Psoas muscle (tissue), 8 donors: ENCODE data around the gene SUCO. TPM values are rescaled to one million over a fixed set of nuclear protein-coding genes. Genes with fewer than 3 reads are reported as not detected.
"Not testable (repeated sequence)": the region's sequence is repeated elsewhere in the genome, so short reads cannot be mapped to it uniquely, and the experiment has no call there.

Experiments
- ATAC-seq, 4 donors: fragments of 200-7000 bp; cut with Tn5 transposase; one replicate each; pipeline ENCODE4 v1.9.1; 2020; ENCODE audit warnings: moderate library complexity in 3 of 4, mild to moderate bottlenecking in 2 of 4
- DNase-seq, 2 donors: peaks; one replicate each; pipeline ENCODE4 v3.0.0-alpha.2; 2020
- H3K27ac ChIP-seq: fragments of 200-600 bp; one replicate; pipeline ENCODE4 v1.8.0; 2022
- H3K27me3 ChIP-seq, 3 donors: fragments of 200-600 bp in 1 of 3; one replicate each; pipeline versions ENCODE4 v1.6.1 to v1.8.0; 2013 to 2022; ENCODE audit warnings: low read length in 2 of 3, mild to moderate bottlenecking in 2 of 3, moderate library complexity in 1 of 3; ENCODE audit not compliant: insufficient read depth in 3 of 3
- H3K36me3 ChIP-seq, 2 donors: fragments of 200-600 bp in 1 of 2; one replicate each; pipeline versions ENCODE4 v1.6.1 to v1.8.0; 2013 to 2022; ENCODE audit warnings: low read depth in 1 of 2, mild to moderate bottlenecking in 1 of 2, moderate library complexity in 1 of 2; ENCODE audit not compliant: insufficient read depth in 1 of 2
- H3K4me1 ChIP-seq: fragments of 200-600 bp; one replicate; pipeline ENCODE4 v1.8.0; 2022
- H3K4me3 ChIP-seq: fragments of 200-600 bp; one replicate; pipeline ENCODE4 v1.8.0; 2022; ENCODE audit warnings: mild to moderate bottlenecking
- H3K9me3 ChIP-seq: fragments of 200-600 bp; one replicate; pipeline ENCODE4 v1.8.0; 2022
- CTCF ChIP-seq: fragments of 200-600 bp; IDR thresholded peaks from one replicate; pipeline ENCODE4 v1.8.0; 2022; ENCODE audit warnings: antibody characterized with exemption
- WGBS, 3 donors: extraction: QIAGEN DNeasy Blood & Tissue Kit; methylation state at CpG; one replicate each; pipeline versions ENCODE4 v1.1.6 to v1.1.7; 2013; 5-methylcytosine and 5-hydroxymethylcytosine counted together
- intact Hi-C, 2 donors: fragments of 100-400 bp; cut with DNase I; formaldehyde crosslinking; loops; one replicate each; pipeline versions ENCODE4 v1.11.0 to v1.14.2; 2022
- polyA plus RNA-seq, 3 donors: library from polyadenylated mRNA; stranded (reverse); fragments of 200-250 nt; gene quantifications; one replicate each; pipeline ENCODE4 v1.2.3, GENCODE V29; 2013
- total RNA-seq, 4 donors: library from RNA; stranded (reverse); fragmentation: NEBNext Ultra II Directional in 2 of 4; extraction: Animal tissue kit (Norgen Biotek cat#: 25700) in 2 of 4; gene quantifications; one replicate each; pipeline versions ENCODE4 v1.2.1 to v1.2.4, GENCODE V29; 2021 to 2023
- donor health status: healthy with polysubstance abuse.
- donor health status: DM: no; HTN: no; CAD: no; lungs with moderate emphysema.
- donor health status: Bipolar disorder and iron deficiency.
- donor health status: healthy.
- donor health status: DM: yes; HTN: yes; CAD: no.
- donor health status: DM: no; HTN: no; CAD: no.
- donor health status: DM: no; HTN: no; CAD: no.
- donor health status: DM: yes; HTN: yes; CAD: no.

The SUCO gene
- total and polyA plus RNA-seq, 7 donors, result 2.6 to 8.2 (median 6.2) TPM

DNA sequence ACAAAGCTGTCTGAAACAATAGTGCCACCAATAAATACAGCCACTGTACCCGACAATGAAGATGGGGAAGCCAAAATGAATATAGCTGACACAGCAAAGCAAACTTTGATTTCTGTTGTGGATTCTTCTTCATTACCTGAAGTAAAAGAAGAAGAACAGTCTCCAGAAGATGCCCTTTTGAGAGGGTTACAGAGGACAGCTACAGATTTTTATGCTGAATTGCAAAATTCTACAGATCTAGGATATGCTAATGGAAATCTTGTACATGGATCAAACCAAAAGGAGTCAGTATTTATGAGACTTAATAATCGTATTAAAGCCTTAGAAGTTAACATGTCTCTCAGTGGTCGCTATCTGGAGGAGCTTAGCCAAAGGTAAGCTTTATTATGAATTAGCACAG is 56.6 kb downstream of the SUCO start:
- TF ChIP-seq CTCF, result no peak
- Histone ChIP-seq H3K9me3 (no peaks in the 10 kb centered on the region), H3K4me3 (no peak overlapping the region), H3K27ac (no peak overlapping the region), H3K36me3 (peaks cover 8 to 54% of the 10 kb centered on the region in 2 donors), H3K27me3 (no peaks in the 10 kb centered on the region), H3K4me1 (no peaks in the 10 kb centered on the region)
- intact Hi-C loops, result no loop called here
- DNase-seq (no peak), ATAC-seq (no peak)
- 94 to 97% (median 96%) methylated on average over 3 of the region's 3 CpGs for WGBS, 3 donors

GRCh38 chr1:172591429-172591828 is 58.5 kb downstream of the SUCO start:
- intact Hi-C loops, H3K9me3 ChIP-seq, ATAC-seq, H3K27me3 ChIP-seq, H3K27ac ChIP-seq, H3K4me1 ChIP-seq, DNase-seq, H3K4me3 ChIP-seq: not testable (repeated sequence)
- peaks cover 9 to 62% of the 10 kb centered on the region in 2 donors for H3K36me3 ChIP-seq
- WGBS, 3 donors, result no CpG with 5 or more reads among the region's 1 CpG

GRCh38 chr1:172595066-172595465 is 62.1 kb downstream of the SUCO start:
- H3K27ac ChIP-seq, ATAC-seq, H3K27me3 ChIP-seq, DNase-seq, H3K4me1 ChIP-seq, H3K9me3 ChIP-seq, H3K4me3 ChIP-seq, intact Hi-C loops: not testable (repeated sequence)
- 94 to 98% (median 98%) methylated on average over 4 of the region's 4 CpGs for WGBS, 3 donors
- H3K36me3 ChIP-seq, result peaks cover 8 to 58% of the 10 kb centered on the region in 2 donors

DNA sequence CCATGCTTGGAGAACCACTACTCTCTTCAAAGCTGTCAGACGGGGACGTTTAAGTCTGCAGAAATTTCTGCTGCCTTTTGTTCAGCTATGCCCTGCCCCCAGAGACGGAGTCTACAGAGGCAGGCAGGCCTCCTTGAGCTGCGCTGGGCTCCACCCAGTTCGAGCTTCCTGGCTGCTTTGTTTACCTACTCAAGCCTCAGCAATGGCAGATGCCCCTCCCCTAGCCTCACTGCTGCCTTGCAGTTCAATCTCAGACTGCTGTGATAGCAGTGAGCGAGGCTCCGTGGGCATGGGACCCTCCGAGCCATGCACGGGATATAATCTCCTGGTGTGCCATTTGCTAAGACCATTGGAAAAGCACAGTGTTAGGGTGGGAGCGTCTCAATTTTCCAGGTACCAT is 63.8 kb downstream of the SUCO start:
- 84 to 91% (median 87%) methylated on average over 10 of the region's 10 CpGs for WGBS, 3 donors
- H3K27me3 ChIP-seq, H3K4me1 ChIP-seq, intact Hi-C loops, H3K4me3 ChIP-seq, ATAC-seq, H3K9me3 ChIP-seq, H3K27ac ChIP-seq, DNase-seq: not testable (repeated sequence)
- H3K36me3 ChIP-seq, result peaks cover 5 to 60% of the 10 kb centered on the region in 2 donors

GRCh38 chr1:172599912-172600311 is 67.0 kb downstream of the SUCO start:
- H3K9me3 ChIP-seq, result no peaks in the 10 kb centered on the region
- TF ChIP-seq CTCF, result no peak
- ATAC-seq (no peak), DNase-seq (no peak)
- H3K27me3 ChIP-seq, result no peaks in the 10 kb centered on the region
- 90 to 94% (median 91%) methylated on average over 3 of the region's 3 CpGs for WGBS, 3 donors
- no peak overlapping the region for H3K27ac ChIP-seq
- H3K4me1 ChIP-seq, result no peaks in the 10 kb centered on the region
- intact Hi-C loops, result no loop called here
- H3K4me3 ChIP-seq, result no peak overlapping the region
- H3K36me3 ChIP-seq, result peaks cover 3 to 87% of the 10 kb centered on the region in 2 donors

GRCh38 chr1:172600615-172601014 is 67.7 kb downstream of the SUCO start:
- Histone ChIP-seq H3K27me3 (no peaks in the 10 kb centered on the region), H3K4me1 (no peaks in the 10 kb centered on the region), H3K4me3 (no peak overlapping the region), H3K27ac (no peak overlapping the region), H3K36me3 (peaks cover 3 to 85% of the 10 kb centered on the region in 2 donors), H3K9me3 (no peaks in the 10 kb centered on the region)
- DNase-seq, result no peak
- intact Hi-C loops, result no loop called here
- TF ChIP-seq CTCF, result no peak
- WGBS, 3 donors, result 93 to 100% (median 96%) methylated on average over 1 of the region's 1 CpG
- no peak for ATAC-seq
